22Rv1 (cell line): ENCODE results near the gene WNK1.
"Not testable (repeated sequence)": the region's sequence is repeated elsewhere in the genome, so short reads cannot be mapped to it uniquely, and the experiment has no call there.

Experiments used
- H3K27ac ChIP-seq: fragments of 450-650 bp; 2 replicates; pipeline ENCODE4 v1.5.1; 2017
- ZFX ChIP-seq: fragments of 450-650 bp; IDR thresholded peaks from 2 replicates; pipeline ENCODE4 v1.6.1; 2017; ENCODE audit warnings: antibody characterized with exemption, borderline replicate concordance
- TF ChIP-seq, protein P1 (sequence below): fragments of 450-650 bp; IDR thresholded peaks from 2 replicates; pipeline ENCODE4 v1.5.1; 2017; ENCODE audit warnings: mild to moderate bottlenecking

Gene WNK1

GRCh38 chr12:916712-917445, 164.5 kb downstream of the WNK1 start:
- no peak overlapping the region for H3K27ac ChIP-seq
- no peak for TF ChIP-seq ZFX
- TF ChIP-seq, protein P1, sequence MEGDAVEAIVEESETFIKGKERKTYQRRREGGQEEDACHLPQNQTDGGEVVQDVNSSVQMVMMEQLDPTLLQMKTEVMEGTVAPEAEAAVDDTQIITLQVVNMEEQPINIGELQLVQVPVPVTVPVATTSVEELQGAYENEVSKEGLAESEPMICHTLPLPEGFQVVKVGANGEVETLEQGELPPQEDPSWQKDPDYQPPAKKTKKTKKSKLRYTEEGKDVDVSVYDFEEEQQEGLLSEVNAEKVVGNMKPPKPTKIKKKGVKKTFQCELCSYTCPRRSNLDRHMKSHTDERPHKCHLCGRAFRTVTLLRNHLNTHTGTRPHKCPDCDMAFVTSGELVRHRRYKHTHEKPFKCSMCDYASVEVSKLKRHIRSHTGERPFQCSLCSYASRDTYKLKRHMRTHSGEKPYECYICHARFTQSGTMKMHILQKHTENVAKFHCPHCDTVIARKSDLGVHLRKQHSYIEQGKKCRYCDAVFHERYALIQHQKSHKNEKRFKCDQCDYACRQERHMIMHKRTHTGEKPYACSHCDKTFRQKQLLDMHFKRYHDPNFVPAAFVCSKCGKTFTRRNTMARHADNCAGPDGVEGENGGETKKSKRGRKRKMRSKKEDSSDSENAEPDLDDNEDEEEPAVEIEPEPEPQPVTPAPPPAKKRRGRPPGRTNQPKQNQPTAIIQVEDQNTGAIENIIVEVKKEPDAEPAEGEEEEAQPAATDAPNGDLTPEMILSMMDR = no peak

- H3K27ac ChIP-seq = no peak overlapping the region; the same call in 1 of the 2 replicates
- TF ChIP-seq, protein P1 = no peak
Measured at GRCh38 chr12:920676-921075, 168.3 kb downstream of the WNK1 start.

GRCh38 chr12:922285-922684, 169.9 kb downstream of the WNK1 start:
- H3K27ac ChIP-seq = no peak overlapping the region
- TF ChIP-seq ZFX = no peak
- TF ChIP-seq, protein P1 = no peak

GRCh38 chr12:926641-927040, 174.3 kb downstream of the WNK1 start:
- no peak overlapping the region for H3K27ac ChIP-seq
- no peak for TF ChIP-seq ZFX
- TF ChIP-seq, protein P1 = no peak

DNA sequence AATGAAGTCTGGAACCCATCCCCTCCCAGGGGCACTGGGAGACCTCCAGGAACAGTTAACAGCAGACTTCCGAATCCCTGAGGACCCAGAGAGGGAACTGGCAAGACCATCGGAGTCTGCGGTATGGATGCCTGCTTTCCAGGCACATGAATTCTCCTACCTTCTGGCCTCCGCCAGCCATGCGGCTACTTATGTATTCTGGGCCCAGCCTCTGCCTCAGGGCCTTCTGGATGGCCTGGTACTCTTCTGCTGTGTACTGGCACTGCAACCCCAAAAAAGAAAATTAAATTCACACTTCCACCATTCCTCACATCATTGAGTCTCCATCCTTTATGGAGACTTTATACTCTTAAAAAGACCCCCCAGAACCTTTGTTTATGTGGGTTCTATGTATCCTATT, 178.7 kb downstream of the WNK1 start:
- TF ChIP-seq, protein P1 = no peak
- TF ChIP-seq ZFX = no peak
- H3K27ac ChIP-seq = no peak overlapping the region

- H3K27ac ChIP-seq = no peak overlapping the region
- TF ChIP-seq, protein P1 = no peak
- TF ChIP-seq ZFX = no peak
Measured at GRCh38 chr12:931591-931990, 179.2 kb downstream of the WNK1 start.

GRCh38 chr12:935891-936290, 183.5 kb downstream of the WNK1 start:
- not testable (repeated sequence) for H3K27ac ChIP-seq
